ENCODE measurements around the gene LPAR1.
"Not testable (repeated sequence)": the region's sequence is repeated elsewhere in the genome, so short reads cannot be mapped to it uniquely, and the experiment has no call there.

Gene LPAR1

GRCh38 chr9:110874963-110875674 is 163.2 kb downstream of the LPAR1 start:
- H3K4me3 Mint-ChIP-seq: no peak overlapping the region
- ATAC-seq: no peak
- no peak for DNase-seq
- H3K4me1 Mint-ChIP-seq: no peaks in the 10 kb centered on the region
- no peaks in the 10 kb centered on the region for H3K27me3 Mint-ChIP-seq
- no peak overlapping the region for H3K27ac Mint-ChIP-seq
- H3K9me3 Mint-ChIP-seq: peaks cover 6 to 8% of the 10 kb centered on the region in 2 donors

GRCh38 chr9:110872920-110873319 is 165.3 kb downstream of the LPAR1 start:
- ATAC-seq (no peak), DNase-seq (no peak)
- H3K4me3 Mint-ChIP-seq: no peak overlapping the region
- no peak overlapping the region for H3K27ac Mint-ChIP-seq
- H3K27me3 Mint-ChIP-seq: no peaks in the 10 kb centered on the region
- no peaks in the 10 kb centered on the region for H3K4me1 Mint-ChIP-seq
- H3K9me3 Mint-ChIP-seq: peaks cover 0 to 4% of the 10 kb centered on the region in 2 donors

- no peak for DNase-seq
- Mint-ChIP-seq H3K4me3 (no peak overlapping the region), H3K27me3 (no peaks in the 10 kb centered on the region), H3K27ac (no peak overlapping the region), H3K9me3 (peaks cover 0 to 4% of the 10 kb centered on the region in 2 donors), H3K4me1 (no peaks in the 10 kb centered on the region)
- ATAC-seq: no peak
Measured at GRCh38 chr9:110871736-110872135, 166.5 kb downstream of the LPAR1 start.

- no peak overlapping the region for H3K27ac Mint-ChIP-seq
- H3K9me3 Mint-ChIP-seq: peaks cover 0 to 4% of the 10 kb centered on the region in 2 donors
- H3K27me3 Mint-ChIP-seq: no peaks in the 10 kb centered on the region
- ATAC-seq (no peak), DNase-seq (no peak)
- no peaks in the 10 kb centered on the region for H3K4me1 Mint-ChIP-seq
- no peak overlapping the region for H3K4me3 Mint-ChIP-seq
Measured at GRCh38 chr9:110869931-110870330, 168.3 kb downstream of the LPAR1 start.

- ATAC-seq (no peak), DNase-seq (no peak)
- Mint-ChIP-seq H3K4me1 (no peaks in the 10 kb centered on the region), H3K27me3 (no peaks in the 10 kb centered on the region), H3K27ac (no peak overlapping the region), H3K4me3 (no peak overlapping the region), H3K9me3 (peaks cover 11 to 17% of the 10 kb centered on the region in 2 donors)
Measured at GRCh38 chr9:110864011-110864410, 174.3 kb downstream of the LPAR1 start.

- ATAC-seq, H3K27ac Mint-ChIP-seq, H3K4me3 Mint-ChIP-seq, H3K4me1 Mint-ChIP-seq, H3K27me3 Mint-ChIP-seq, DNase-seq: not testable (repeated sequence)
- peaks cover 11 to 27% of the 10 kb centered on the region in 2 donors for H3K9me3 Mint-ChIP-seq
Measured at GRCh38 chr9:110861370-110862110, 176.7 kb downstream of the LPAR1 start.

- DNase-seq: no peak
- H3K27me3 Mint-ChIP-seq: no peaks in the 10 kb centered on the region
- H3K9me3 Mint-ChIP-seq: peaks cover 10 to 32% of the 10 kb centered on the region in 2 donors
Measured at GRCh38 chr9:110856772-110857171, 181.5 kb downstream of the LPAR1 start.

GRCh38 chr9:110850401-110851135 is 187.7 kb downstream of the LPAR1 start:
- no peak for ATAC-seq
- Mint-ChIP-seq H3K9me3 (peaks cover 5 to 10% of the 10 kb centered on the region in 2 donors), H3K4me1 (no peaks in the 10 kb centered on the region), H3K27me3 (no peaks in the 10 kb centered on the region), H3K27ac (no peak overlapping the region), H3K4me3 (no peak overlapping the region)
- no peak for DNase-seq

More at GRCh38 chr9:110856772-110857171, 181.5 kb downstream of the LPAR1 start:
- H3K4me3 Mint-ChIP-seq: no peak overlapping the region
- H3K4me1 Mint-ChIP-seq: no peaks in the 10 kb centered on the region
- no peak overlapping the region for H3K27ac Mint-ChIP-seq
- ATAC-seq: no peak

GRCh38 chr9:110847671-110848070 is 190.6 kb downstream of the LPAR1 start:
- Mint-ChIP-seq H3K27me3 (no peaks in the 10 kb centered on the region), H3K4me3 (no peak overlapping the region), H3K9me3 (peaks cover 0 to 8% of the 10 kb centered on the region in 2 donors), H3K27ac (no peak overlapping the region), H3K4me1 (no peaks in the 10 kb centered on the region)
- no peak for ATAC-seq
- DNase-seq: no peak

GRCh38 chr9:110846215-110846614 is 192.1 kb downstream of the LPAR1 start:
- Mint-ChIP-seq H3K27ac (no peak overlapping the region), H3K27me3 (no peaks in the 10 kb centered on the region), H3K4me3 (no peak overlapping the region), H3K9me3 (peaks cover 0 to 8% of the 10 kb centered on the region in 2 donors), H3K4me1 (no peaks in the 10 kb centered on the region)
- no peak for ATAC-seq
- DNase-seq: no peak

- no peak overlapping the region for H3K4me3 Mint-ChIP-seq
- H3K9me3 Mint-ChIP-seq: peaks cover 0 to 13% of the 10 kb centered on the region in 2 donors
- H3K4me1 Mint-ChIP-seq: no peaks in the 10 kb centered on the region
- H3K27ac Mint-ChIP-seq: no peak overlapping the region
- no peaks in the 10 kb centered on the region for H3K27me3 Mint-ChIP-seq
- DNase-seq (no peak), ATAC-seq (no peak)
Measured at GRCh38 chr9:110844121-110844520, 194.1 kb downstream of the LPAR1 start.

GRCh38 chr9:110842986-110843385 is 195.3 kb downstream of the LPAR1 start:
- Mint-ChIP-seq H3K4me1 (no peaks in the 10 kb centered on the region), H3K4me3 (no peak overlapping the region), H3K9me3 (peaks cover 0 to 13% of the 10 kb centered on the region in 2 donors), H3K27ac (no peak overlapping the region), H3K27me3 (no peaks in the 10 kb centered on the region)
- ATAC-seq (no peak), DNase-seq (no peak)

- H3K27ac Mint-ChIP-seq: no peak overlapping the region
- H3K4me1 Mint-ChIP-seq: no peaks in the 10 kb centered on the region
- ATAC-seq (no peak), DNase-seq (no peak)
- peaks cover 0 to 15% of the 10 kb centered on the region in 2 donors for H3K9me3 Mint-ChIP-seq
- no peaks in the 10 kb centered on the region for H3K27me3 Mint-ChIP-seq
- no peak overlapping the region for H3K4me3 Mint-ChIP-seq
Measured at GRCh38 chr9:110842169-110842568, 196.1 kb downstream of the LPAR1 start.

- H3K27me3 Mint-ChIP-seq: no peaks in the 10 kb centered on the region
- H3K27ac Mint-ChIP-seq: no peak overlapping the region
- H3K4me3 Mint-ChIP-seq: no peak overlapping the region
- H3K4me1 Mint-ChIP-seq: no peaks in the 10 kb centered on the region
- ATAC-seq (no peak), DNase-seq (no peak)
- H3K9me3 Mint-ChIP-seq: peaks cover 0 to 10% of the 10 kb centered on the region in 2 donors
Measured at GRCh38 chr9:110837401-110838005, 200.8 kb downstream of the LPAR1 start.

- ATAC-seq (no peak), DNase-seq (no peak)
- peaks cover under 1 to 10% of the 10 kb centered on the region in 2 donors for H3K9me3 Mint-ChIP-seq
- H3K27me3 Mint-ChIP-seq: no peaks in the 10 kb centered on the region
- no peak overlapping the region for H3K27ac Mint-ChIP-seq
- no peak overlapping the region for H3K4me3 Mint-ChIP-seq
- H3K4me1 Mint-ChIP-seq: no peaks in the 10 kb centered on the region
Measured at GRCh38 chr9:110835859-110836271, 202.4 kb downstream of the LPAR1 start.

Measured in stimulated activated naive CD8-positive, alpha-beta T cell treated with anti-CD3 and anti-CD28 coated beads, Interleukin-15, amount 100 ng/mL, for 72 hours (primary cell).